Sigmoid colon (tissue), 7 donors: Measurements from ENCODE around the gene ZIC2. TPM values are rescaled to one million over a fixed set of nuclear protein-coding genes. Genes with fewer than 3 reads are reported as not detected.

Experiments
- DNase-seq: peaks from one replicate; pipeline ENCODE4 v3.0.0-alpha.2; 2019
- H3K27ac ChIP-seq, 4 donors: fragments of 200-600 bp; sonication (generic); one replicate each; pipeline ENCODE4 v1.5.1; 2016 to 2019; ENCODE audit warnings: mild to moderate bottlenecking in 1 of 4
- H3K27me3 ChIP-seq, 3 donors: fragments of 200-600 bp; sonication (generic); one replicate each; pipeline ENCODE4 v1.5.1; 2019; ENCODE audit warnings: mild to moderate bottlenecking in 1 of 3
- H3K36me3 ChIP-seq, 4 donors: fragments of 200-600 bp; sonication (generic); one replicate each; pipeline ENCODE4 v1.5.1; 2016 to 2019
- H3K4me1 ChIP-seq, 4 donors: fragments of 200-600 bp; sonication (generic); one replicate each; pipeline ENCODE4 v1.5.1; 2017 to 2019
- H3K4me3 ChIP-seq, 4 donors: fragments of 200-600 bp; sonication (generic); one replicate each; pipeline ENCODE4 v1.5.1; 2017 to 2019; ENCODE audit warnings: mild to moderate bottlenecking in 2 of 4, moderate library complexity in 1 of 4
- H3K9me3 ChIP-seq, 4 donors: fragments of 200-600 bp in 3 of 4; sonication (generic) in 3 of 4; one replicate each; pipeline versions ENCODE4 v1.5.1 to v1.6.1; 2013 to 2019
- CTCF ChIP-seq, 4 experiments: fragments of 450-650 bp in 3 of 4; fragments of 200-600 bp in 1 of 4; IDR thresholded peaks; one replicate each; pipeline ENCODE4 v1.5.1; 2016 to 2019; ENCODE audit warnings: antibody characterized with exemption in 4 of 4, mild to moderate bottlenecking in 3 of 4, moderate library complexity in 2 of 4
- EP300 ChIP-seq, 4 donors: sonication (generic); formaldehyde crosslinking; IDR thresholded peaks; one replicate each; pipeline ENCODE4 v1.6.1; 2017; ENCODE audit warnings: antibody characterized with exemption in 4 of 4
- POLR2A ChIP-seq, 2 donors: fragments of 450-650 bp; IDR thresholded peaks; one replicate each; pipeline ENCODE4 v1.6.1; 2016; ENCODE audit warnings: antibody characterized with exemption in 2 of 2, mild to moderate bottlenecking in 2 of 2, moderate library complexity in 2 of 2
- POLR2AphosphoS5 ChIP-seq, 4 donors: sonication (generic); formaldehyde crosslinking; IDR thresholded peaks; one replicate each; pipeline ENCODE4 v1.6.1; 2017; ENCODE audit warnings: antibody characterized with exemption in 4 of 4
- WGBS, 2 donors: extraction: QIAGEN DNeasy Blood & Tissue Kit; methylation state at CpG; one replicate each; pipeline ENCODE4 v1.1.7; 2013; 5-methylcytosine and 5-hydroxymethylcytosine counted together
- intact Hi-C: fragments of 100-400 bp; cut with DNase I; formaldehyde crosslinking; loops from one replicate; pipeline ENCODE4 v1.15.1; 2023
- polyA plus RNA-seq, 3 donors: library from polyadenylated mRNA; stranded (reverse); fragments of 200-250 nt; gene quantifications; one replicate each; pipeline ENCODE4 v1.2.3, GENCODE V29; 2013
- total RNA-seq, 4 donors: library from RNA; depleted of rRNA; stranded (reverse); fragments of >200 nt; gene quantifications; one replicate each; pipeline ENCODE4 v1.1.0, GENCODE V29; 2016
- donor health status: healthy with polysubstance abuse.
- donor health status: Bipolar disorder and iron deficiency.
- donor health status: healthy.

The ZIC2 gene
- total and polyA plus RNA-seq, 7 donors = 0.03 TPM; not detected in 6

- DNase-seq = no peak
- intact Hi-C loops = loop anchor here (5.0 kb wide), 1 partner anchor 33 kb away; no protein-coding TSS in a partner anchor
- Histone ChIP-seq H3K36me3 (no peaks in the 10 kb centered on the region), H3K4me3 (no peak overlapping the region), H3K4me1 (peaks cover 0 to 41% (median 33%) of the 10 kb centered on the region in 4 donors), H3K27ac (no peak overlapping the region), H3K9me3 (no peaks in the 10 kb centered on the region), H3K27me3 (peaks cover 64 to 100% (median 92%) of the 10 kb centered on the region in 3 donors)
- 9 to 16% methylated on average over 10 of the region's 10 CpGs for WGBS, 2 donors
- TF ChIP-seq POLR2AphosphoS5 (IDR thresholded peaks at IDR 0.05) (no peak), CTCF (IDR thresholded peaks at IDR 0.05) (no peak), POLR2A (IDR thresholded peaks at IDR 0.05) (no peak), EP300 (IDR thresholded peaks at IDR 0.05) (no peak)
These were observed 22.5 kb upstream of the ZIC2 start for GRCh38 chr13:99959127-99959539.

- peaks cover 0 to 41% (median 33%) of the 10 kb centered on the region in 4 donors for H3K4me1 ChIP-seq
- WGBS, 2 donors = 4 to 5% methylated on average over 49 of the region's 49 CpGs
- TF ChIP-seq POLR2A (IDR thresholded peaks at IDR 0.05) (no peak), EP300 (IDR thresholded peaks at IDR 0.05) (no peak), POLR2AphosphoS5 (IDR thresholded peaks at IDR 0.05) (peak in 1 of 4 donors; percentile 11), CTCF (IDR thresholded peaks at IDR 0.05) (no peak)
- no peaks in the 10 kb centered on the region for H3K36me3 ChIP-seq
- peaks cover 64 to 100% (median 92%) of the 10 kb centered on the region in 3 donors for H3K27me3 ChIP-seq
- no peaks in the 10 kb centered on the region for H3K9me3 ChIP-seq
- no peak overlapping the region for H3K27ac ChIP-seq
- intact Hi-C loops = loop anchor here (5.0 to 10.0 kb wide), 2 partner anchors 33 to 715 kb away; partner anchors contain the start of gene TMTC4
- peak overlapping the region in 1 of 4 donors; percentile 5 for H3K4me3 ChIP-seq
- no peak for DNase-seq
These were observed 21.9 kb upstream of the ZIC2 start for GRCh38 chr13:99959540-99960230.

GRCh38 chr13:99960663-99961311 is 20.8 kb upstream of the ZIC2 start:
- Histone ChIP-seq H3K4me1 (peaks cover 0 to 37% (median 31%) of the 10 kb centered on the region in 4 donors), H3K4me3 (no peak overlapping the region), H3K9me3 (no peaks in the 10 kb centered on the region), H3K27me3 (peaks cover 65 to 100% (median 89%) of the 10 kb centered on the region in 3 donors), H3K36me3 (no peaks in the 10 kb centered on the region), H3K27ac (no peak overlapping the region)
- WGBS, 2 donors = 8 to 10% methylated on average over 13 of the region's 13 CpGs
- DNase-seq = no peak
- intact Hi-C loops = loop anchor here (10.0 kb wide), 1 partner anchor 714 kb away; the partner anchor contains the start of gene TMTC4
- TF ChIP-seq POLR2AphosphoS5 (IDR thresholded peaks at IDR 0.05) (no peak), EP300 (IDR thresholded peaks at IDR 0.05) (no peak), POLR2A (IDR thresholded peaks at IDR 0.05) (no peak), CTCF (IDR thresholded peaks at IDR 0.05) (no peak)

GRCh38 chr13:99961636-99962035 is 19.9 kb upstream of the ZIC2 start:
- Histone ChIP-seq H3K27ac (no peak overlapping the region), H3K36me3 (no peaks in the 10 kb centered on the region), H3K4me3 (no peak overlapping the region), H3K27me3 (peaks cover 56 to 100% (median 89%) of the 10 kb centered on the region in 3 donors), H3K9me3 (no peaks in the 10 kb centered on the region), H3K4me1 (peaks cover 0 to 29% (median 22%) of the 10 kb centered on the region in 4 donors)
- TF ChIP-seq CTCF (IDR thresholded peaks at IDR 0.05) = no peak
- no peak for TF ChIP-seq EP300 (IDR thresholded peaks at IDR 0.05)
- TF ChIP-seq POLR2AphosphoS5 (IDR thresholded peaks at IDR 0.05) = no peak
- TF ChIP-seq POLR2A (IDR thresholded peaks at IDR 0.05) = no peak
- WGBS, 2 donors = 31 to 48% methylated on average over 8 of the region's 8 CpGs
- intact Hi-C loops = loop anchor here (10.0 kb wide), 1 partner anchor 713 kb away; the partner anchor contains the start of gene TMTC4
- DNase-seq = no peak
